HepG2 (cell line): ENCODE data around the gene TP73. TPM values are rescaled to one million over a fixed set of nuclear protein-coding genes. Genes with fewer than 3 reads are reported as not detected.

ENCODE experiments used
- ATAC-seq: fragments of 200-7000 bp; cut with Tn5 transposase; 3 replicates; pipeline ENCODE4 v1.9.1; 2020; ENCODE audit warnings: mild to moderate bottlenecking, moderate library complexity
- BruUV-seq: library from RNA; stranded (reverse); fragments of 400-500 nt; replicated peaks from 2 replicates; lab custom pipeline; 2021; lab: Mats Ljungman, UMichigan
- CTCF ChIA-PET: fragments of 300-600 bp; formaldehyde crosslinking; extraction: SDS; loops from one replicate; lab custom pipeline; 2021; ENCODE audit warnings: low total read pairs, inconsistent platforms, low intra/inter-chr PET ratio; lab: Yijun Ruan, JAX
- POLR2A ChIA-PET: fragments of 350-600 bp; sonication (Branson Sonifier 250); formaldehyde crosslinking; loops from one replicate; lab custom pipeline; 2020; ENCODE audit warnings: antibody characterized with exemption, inconsistent platforms; lab: Yijun Ruan, JAX
- DNase-seq: peaks from one replicate; pipeline ENCODE4 v3.0.0-alpha.2; 2015; ENCODE audit warnings: low spot score
- FAIRE-seq: peaks from 3 replicates; lab custom pipeline; 2011; peaks lifted over from hg19 to GRCh38; lab: Jason Lieb, UNC
- H2AFZ ChIP-seq: one replicate; pipeline ENCODE4 v1.6.1; 2011; ENCODE audit warnings: low read length, inconsistent platforms
- H3K27ac ChIP-seq: fragments of 300-600 bp; 3 replicates; pipeline ENCODE4 v1.8.0; 2011; ENCODE audit warnings: mixed run types, mild to moderate bottlenecking, mixed read lengths, low read length, inconsistent platforms; ENCODE audit not compliant: insufficient read depth; ENCODE audit errors: extremely low read length
- H3K27me3 ChIP-seq, 2 experiments: fragments of 200-600 bp in 1 of 2; 2 replicates in 1 of 2; 3 replicates in 1 of 2; pipeline versions ENCODE4 v1.6.0 to v1.8.0; 2011; ENCODE audit warnings: low read length in 2 of 2, mild to moderate bottlenecking in 2 of 2, moderate library complexity in 2 of 2, inconsistent platforms in 1 of 2; ENCODE audit not compliant: insufficient read depth in 2 of 2, control insufficient read depth in 1 of 2
- H3K36me3 ChIP-seq, 2 experiments: fragments of 200-600 bp in 1 of 2; replicated peaks in 1 of 2; 2 replicates in 1 of 2; 3 replicates in 1 of 2; pipeline versions ENCODE4 v1.5.1 to v1.8.0; 2011; ENCODE audit warnings: low read length in 2 of 2, inconsistent platforms in 1 of 2; ENCODE audit not compliant: insufficient read depth in 2 of 2, control insufficient read depth in 1 of 2
- H3K4me1 ChIP-seq: 2 replicates; pipeline ENCODE4 v1.5.1; 2012; ENCODE audit warnings: low read length, inconsistent platforms; ENCODE audit not compliant: insufficient read depth
- H3K4me2 ChIP-seq: 2 replicates; pipeline ENCODE4 v1.6.0; 2011; ENCODE audit warnings: low read depth, low read length, inconsistent platforms
- H3K4me3 ChIP-seq, 3 experiments: fragments of 200-600 bp in 1 of 3; sonication (generic), shearing (Covaris generic) in 1 of 3; replicated peaks in 1 of 3; 2 replicates each; pipeline ENCODE4 v1.5.1; 2011 to 2016; ENCODE audit warnings: low read length in 3 of 3, inconsistent platforms in 2 of 3, low read depth in 2 of 3, mild to moderate bottlenecking in 2 of 3, control low read depth in 1 of 3, mixed read lengths in 1 of 3; ENCODE audit not compliant: insufficient read depth in 1 of 3
- H3K79me2 ChIP-seq: one replicate; pipeline ENCODE4 v1.6.1; 2011; ENCODE audit warnings: low read length, inconsistent platforms; ENCODE audit not compliant: insufficient read depth
- H3K9ac ChIP-seq: 2 replicates; pipeline ENCODE4 v1.6.0; 2011; ENCODE audit warnings: mild to moderate bottlenecking, low read depth, low read length, inconsistent platforms; ENCODE audit not compliant: insufficient read depth
- H3K9me3 ChIP-seq: 2 replicates; pipeline ENCODE4 v1.5.1; 2012; ENCODE audit warnings: mild to moderate bottlenecking, low read length
- H4K20me1 ChIP-seq: 2 replicates; pipeline ENCODE4 v1.6.0; 2011; ENCODE audit warnings: inconsistent platforms, mild to moderate bottlenecking, low read length, moderate library complexity; ENCODE audit not compliant: insufficient read depth
- ATF6 ChIP-seq: sonication (generic); formaldehyde crosslinking; conservative IDR thresholded peaks from 2 replicates; pipeline ENCODE4 v1.4.0; 2020; ENCODE audit warnings: missing genetic modification reagents
- BRD4 ChIP-seq: sonication (generic); formaldehyde crosslinking; IDR thresholded peaks from 2 replicates; pipeline ENCODE4 v1.4.0; 2020; ENCODE audit warnings: missing genetic modification reagents
- CHD2 ChIP-seq: IDR thresholded peaks from 2 replicates; pipeline ENCODE4 v1.6.1; 2011; ENCODE audit warnings: low read depth, low read length, improper control_type of control experiment
- ELK4 ChIP-seq: sonication (generic); formaldehyde crosslinking; IDR thresholded peaks from 2 replicates; pipeline ENCODE4 v1.9.0; 2021; ENCODE audit warnings: missing genetic modification reagents, borderline replicate concordance
- FOXA1 ChIP-seq, 2 experiments: fragments of 450-650 bp in 1 of 2; sonication (generic) in 1 of 2; formaldehyde crosslinking in 1 of 2; IDR thresholded peaks; 2 replicates each; pipeline versions ENCODE4 v1.4.0 to v1.6.1; 2016 to 2020; ENCODE audit warnings: missing genetic modification reagents in 1 of 2
- MEIS2 ChIP-seq: sonication (generic); formaldehyde crosslinking; IDR thresholded peaks from 2 replicates; pipeline ENCODE4 v1.9.0; 2021; ENCODE audit warnings: mild to moderate bottlenecking, missing genetic modification reagents
- NCOA2 ChIP-seq: sonication (generic); formaldehyde crosslinking; IDR thresholded peaks from 2 replicates; pipeline ENCODE4 v1.8.0; 2022; ENCODE audit warnings: inconsistent platforms
- RCOR2 ChIP-seq: IDR thresholded peaks from 2 replicates; pipeline ENCODE4 v1.6.1; 2016; ENCODE audit warnings: missing biosample characterization, missing genetic modification reagents
- SCMH1 ChIP-seq: sonication (generic); formaldehyde crosslinking; IDR thresholded peaks from 2 replicates; pipeline ENCODE4 v1.9.0; 2021; ENCODE audit warnings: missing genetic modification reagents, mild to moderate bottlenecking, borderline replicate concordance
- ZBED4 ChIP-seq: sonication (generic); formaldehyde crosslinking; IDR thresholded peaks from 2 replicates; pipeline ENCODE4 v1.4.0; 2020; ENCODE audit warnings: missing genetic modification reagents, borderline replicate concordance
- ZNF687 ChIP-seq: sonication (generic); formaldehyde crosslinking; IDR thresholded peaks from 2 replicates; pipeline ENCODE4 v1.5.1; 2020; ENCODE audit warnings: mild to moderate bottlenecking, missing genetic modification reagents, moderate library complexity
- ZNF839 ChIP-seq: sonication (generic); formaldehyde crosslinking; IDR thresholded peaks from 2 replicates; pipeline ENCODE4 v1.4.0; 2020; ENCODE audit warnings: missing genetic modification reagents, mild to moderate bottlenecking, borderline replicate concordance
- WGBS: methylation state at CpG from one replicate; pipeline ENCODE4 v1.1.6; 2017; ENCODE audit warnings: low lambda C conversion rate; 5-methylcytosine and 5-hydroxymethylcytosine counted together
- in situ Hi-C: cut with HindIII; loops from 2 replicates; pipeline ENCODE4 v1.10.0; 2017; ENCODE audit warnings: low pct_unique_long_range_greater_than_20kb; ENCODE audit not compliant: extremely low pct_ligation_motif_present
- intact Hi-C: fragments of 100-400 bp; cut with micrococcal nuclease; formaldehyde crosslinking; loops from one replicate; pipeline ENCODE4 v1.10.0; 2022; ENCODE audit not compliant: unreplicated experiment
- polyA plus RNA-seq, 8 experiments: library from polyadenylated mRNA; depleted of rRNA in 3 of 8; stranded (reverse) in 7 of 8; unstranded in 1 of 8; fragments of >200 nt; fragmentation: Illumina TruSeq in 4 of 8; extraction: Trizol in 4 of 8; gene quantifications; 2 replicates each; pipeline versions ENCODE4 v1.2.1 to v1.2.3, GENCODE V29; 2011 to 2016; ENCODE audit warnings: low read depth in 4 of 8, missing spikeins in 1 of 8, mixed read lengths in 1 of 8; ENCODE audit not compliant: insufficient read depth in 1 of 8
- total RNA-seq, 5 experiments: library from RNA; depleted of rRNA; stranded (reverse); fragments of >200 nt; fragmentation: Illumina TruSeq; extraction: Trizol; gene quantifications; 2 replicates each; pipeline ENCODE4 v1.2.3, GENCODE V29; 2016; ENCODE audit warnings: low read depth in 1 of 5

TP73 gene
- total and polyA plus RNA-seq, 2 of the 13 experiments (the other 11 are each of a cell fraction or from before 2014, with no cell fraction given), result 0.49 to 1.1 TPM

GRCh38 chr1:3679799-3680453, 27.6 kb downstream of the TP73 start:
- CTCF ChIA-PET, result no interaction called here
- no peak overlapping the region for H3K9ac ChIP-seq
- no peak for FAIRE-seq
- TF ChIP-seq BRD4 (CRISPR knock-in tag) (no peak), NCOA2 (CRISPR knock-in tag) (no peak), ZBED4 (no peak), FOXA1 (IDR thresholded peaks at IDR 0.05) (no peak), FOXA1 (CRISPR knock-in tag; IDR thresholded peaks at IDR 0.05) (no peak), RCOR2 (CRISPR knock-in tag) (no peak), ELK4 (CRISPR knock-in tag) (no peak), ZNF687 (CRISPR knock-in tag) (no peak), SCMH1 (CRISPR knock-in tag) (no peak), MEIS2 (no peak), ATF6 (CRISPR knock-in tag) (no peak), ZNF839 (CRISPR knock-in tag) (no peak), CHD2 (no peak)

More at GRCh38 chr1:3679799-3680453, 27.6 kb downstream of the TP73 start:
- no peaks in the 10 kb centered on the region for H3K79me2 ChIP-seq
- no peak overlapping the region for H2AFZ ChIP-seq
- WGBS, result 93% methylated on average over 8 of the region's 9 CpGs
- DNase-seq (no peak), ATAC-seq (no peak)
- no TSS peak for BruUV-seq
- POLR2A ChIA-PET, result no interaction called here
- intact Hi-C loops (no loop called here), in situ Hi-C loops (no loop called here)
- no peaks in the 10 kb centered on the region for H4K20me1 ChIP-seq
- H3K4me2 ChIP-seq, result no peak overlapping the region
- H3K4me1 ChIP-seq, result no peaks in the 10 kb centered on the region
- H3K27ac ChIP-seq, result no peak overlapping the region
- H3K4me3 ChIP-seq, result no peak overlapping the region
- H3K9me3 ChIP-seq, result no peaks in the 10 kb centered on the region
- no peaks in the 10 kb centered on the region; a peak in 1 of 5 replicates for H3K36me3 ChIP-seq
- no peaks in the 10 kb centered on the region; a peak in 1 of 5 replicates for H3K27me3 ChIP-seq
